Esophagus squamous epithelium (tissue), 5 donors: ENCODE measurements around the gene AFF3. TPM values are rescaled to one million over a fixed set of nuclear protein-coding genes. Genes with fewer than 3 reads are reported as not detected.

Source experiments
- DNase-seq: peaks from one replicate; lab custom pipeline; 2025; lab: John Stamatoyannopoulos, UW
- H3K27ac ChIP-seq, 4 donors: fragments of 200-600 bp; sonication (generic); one replicate each; pipeline ENCODE4 v1.5.1; 2016 to 2019; ENCODE audit warnings: mild to moderate bottlenecking in 1 of 4
- H3K27me3 ChIP-seq, 4 donors: fragments of 200-600 bp; sonication (generic); 1 replicate in 3 of 4; 2 replicates in 1 of 4; pipeline versions ENCODE4 v1.5.1 to v1.6.0; 2017 to 2021; ENCODE audit warnings: antibody characterized with exemption in 1 of 4
- H3K36me3 ChIP-seq, 3 donors: fragments of 200-600 bp; sonication (generic); one replicate each; pipeline ENCODE4 v1.5.1; 2016 to 2019
- H3K4me1 ChIP-seq, 3 donors: fragments of 200-600 bp; sonication (generic); one replicate each; pipeline ENCODE4 v1.5.1; 2017 to 2019
- H3K4me3 ChIP-seq, 4 donors: fragments of 200-600 bp; sonication (generic); 1 replicate in 3 of 4; 2 replicates in 1 of 4; pipeline ENCODE4 v1.5.1; 2016 to 2019; ENCODE audit warnings: mild to moderate bottlenecking in 2 of 4, moderate library complexity in 1 of 4
- H3K9me3 ChIP-seq, 3 donors: fragments of 200-600 bp; sonication (generic); one replicate each; pipeline ENCODE4 v1.5.1; 2016 to 2019
- POLR2A ChIP-seq, 4 donors: fragments of 450-650 bp; IDR thresholded peaks; one replicate each; pipeline ENCODE4 v1.6.1; 2017; ENCODE audit warnings: antibody characterized with exemption in 4 of 4, mild to moderate bottlenecking in 4 of 4, moderate library complexity in 3 of 4
- WGBS, 2 donors: methylation state at CpG; one replicate each; pipeline ENCODE4 v1.1.5; 2018; 5-methylcytosine and 5-hydroxymethylcytosine counted together
- intact Hi-C: fragments of 100-400 bp; cut with DNase I; formaldehyde crosslinking; loops from one replicate; pipeline ENCODE4 v1.15.0; 2022
- total RNA-seq, 4 donors: library from RNA; depleted of rRNA; stranded (reverse); fragments of >200 nt; gene quantifications; one replicate each; pipeline ENCODE4 v1.1.0, GENCODE V29; 2016
- TF ChIP-seq, protein P1 (sequence below), 6 experiments: fragments of 450-650 bp in 4 of 6; fragments of 200-600 bp in 2 of 6; sonication (generic) in 2 of 6; IDR thresholded peaks; one replicate each; pipeline ENCODE4 v1.5.1; 2016 to 2019; ENCODE audit warnings: antibody characterized with exemption in 6 of 6, mild to moderate bottlenecking in 4 of 6, moderate library complexity in 4 of 6
- donor health status: DM: yes; HTN: yes; CAD: no.

Gene AFF3
- total RNA-seq, 4 donors from 2014 or later, result 1.2 to 9.7 (median 3.8) TPM

GRCh38 chr2:100042562-100042961 is 99.8 kb downstream of the AFF3 start:
- intact Hi-C loops, result no loop called here
- DNase-seq, result no peak
- H3K4me1 ChIP-seq, result no peaks in the 10 kb centered on the region
- no peak overlapping the region for H3K27ac ChIP-seq
- TF ChIP-seq POLR2A (IDR thresholded peaks at IDR 0.05), result no peak
- TF ChIP-seq, protein P1, sequence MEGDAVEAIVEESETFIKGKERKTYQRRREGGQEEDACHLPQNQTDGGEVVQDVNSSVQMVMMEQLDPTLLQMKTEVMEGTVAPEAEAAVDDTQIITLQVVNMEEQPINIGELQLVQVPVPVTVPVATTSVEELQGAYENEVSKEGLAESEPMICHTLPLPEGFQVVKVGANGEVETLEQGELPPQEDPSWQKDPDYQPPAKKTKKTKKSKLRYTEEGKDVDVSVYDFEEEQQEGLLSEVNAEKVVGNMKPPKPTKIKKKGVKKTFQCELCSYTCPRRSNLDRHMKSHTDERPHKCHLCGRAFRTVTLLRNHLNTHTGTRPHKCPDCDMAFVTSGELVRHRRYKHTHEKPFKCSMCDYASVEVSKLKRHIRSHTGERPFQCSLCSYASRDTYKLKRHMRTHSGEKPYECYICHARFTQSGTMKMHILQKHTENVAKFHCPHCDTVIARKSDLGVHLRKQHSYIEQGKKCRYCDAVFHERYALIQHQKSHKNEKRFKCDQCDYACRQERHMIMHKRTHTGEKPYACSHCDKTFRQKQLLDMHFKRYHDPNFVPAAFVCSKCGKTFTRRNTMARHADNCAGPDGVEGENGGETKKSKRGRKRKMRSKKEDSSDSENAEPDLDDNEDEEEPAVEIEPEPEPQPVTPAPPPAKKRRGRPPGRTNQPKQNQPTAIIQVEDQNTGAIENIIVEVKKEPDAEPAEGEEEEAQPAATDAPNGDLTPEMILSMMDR (IDR thresholded peaks at IDR 0.05), result no peak
- no peaks in the 10 kb centered on the region for H3K36me3 ChIP-seq
- WGBS, 2 donors, result 75 to 77% methylated on average over 3 of the region's 3 CpGs
- H3K4me3 ChIP-seq, result no peak overlapping the region
- H3K27me3 ChIP-seq, result peaks cover 0 to 6% (median 0%) of the 10 kb centered on the region in 4 donors
- no peaks in the 10 kb centered on the region for H3K9me3 ChIP-seq

DNA sequence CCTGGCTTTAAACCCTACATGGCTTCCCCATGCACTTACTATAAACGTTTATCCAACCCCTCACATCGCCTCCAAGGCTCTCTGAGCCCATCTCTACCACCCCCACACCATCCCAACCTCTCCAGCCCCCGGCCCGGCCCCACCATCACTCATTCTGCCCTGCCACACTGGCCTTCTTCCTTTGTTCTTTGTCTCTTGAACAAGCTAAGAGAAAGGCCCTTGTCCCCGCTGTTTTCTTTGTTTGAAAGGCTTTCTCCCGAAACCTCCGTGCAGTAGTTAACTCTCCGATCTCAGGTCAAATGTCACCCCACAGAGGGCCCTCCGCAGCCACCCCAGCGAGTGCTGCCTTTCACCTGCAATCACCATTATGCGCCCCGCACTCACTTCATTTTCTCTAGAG is 100.4 kb downstream of the AFF3 start:
- peaks cover 0 to 6% (median 0%) of the 10 kb centered on the region in 4 donors for H3K27me3 ChIP-seq
- TF ChIP-seq, protein P1 (IDR thresholded peaks at IDR 0.05), result no peak
- TF ChIP-seq POLR2A (IDR thresholded peaks at IDR 0.05), result no peak
- H3K4me1 ChIP-seq, result no peaks in the 10 kb centered on the region
- intact Hi-C loops, result no loop called here
- H3K27ac ChIP-seq, result no peak overlapping the region
- DNase-seq, result no peak
- H3K36me3 ChIP-seq, result no peaks in the 10 kb centered on the region
- no peaks in the 10 kb centered on the region for H3K9me3 ChIP-seq
- WGBS, 2 donors, result 51 to 54% methylated on average over 12 of the region's 12 CpGs
- H3K4me3 ChIP-seq, result no peak overlapping the region

DNA sequence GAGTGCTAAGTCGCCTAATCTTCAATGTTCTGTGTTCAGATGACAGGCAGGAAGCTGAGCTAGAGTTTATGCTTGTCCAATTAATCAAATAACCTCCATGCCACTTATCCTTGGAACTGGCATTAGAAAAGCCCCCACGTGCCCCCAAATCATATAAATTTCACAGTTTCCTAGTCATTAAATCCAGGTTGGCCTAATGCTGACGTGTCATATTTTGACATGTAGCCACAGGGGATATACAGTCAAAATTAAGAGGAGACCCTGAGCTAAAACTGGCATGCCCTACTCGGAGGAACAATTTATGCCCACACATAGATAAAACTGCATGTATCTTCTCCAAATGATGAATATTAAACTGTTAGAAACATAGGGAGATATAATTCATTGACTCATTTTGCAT is 101.0 kb downstream of the AFF3 start:
- intact Hi-C loops, result no loop called here
- H3K4me3 ChIP-seq, result no peak overlapping the region
- H3K9me3 ChIP-seq, result no peaks in the 10 kb centered on the region
- 73 to 76% methylated on average over 4 of the region's 4 CpGs for WGBS, 2 donors
- no peak for TF ChIP-seq POLR2A (IDR thresholded peaks at IDR 0.05)
- TF ChIP-seq, protein P1 (IDR thresholded peaks at IDR 0.05), result no peak
- H3K36me3 ChIP-seq, result no peaks in the 10 kb centered on the region
- no peaks in the 10 kb centered on the region for H3K4me1 ChIP-seq
- no peak overlapping the region for H3K27ac ChIP-seq
- no peak for DNase-seq
- peaks cover 0 to 6% (median 0%) of the 10 kb centered on the region in 4 donors for H3K27me3 ChIP-seq

DNA sequence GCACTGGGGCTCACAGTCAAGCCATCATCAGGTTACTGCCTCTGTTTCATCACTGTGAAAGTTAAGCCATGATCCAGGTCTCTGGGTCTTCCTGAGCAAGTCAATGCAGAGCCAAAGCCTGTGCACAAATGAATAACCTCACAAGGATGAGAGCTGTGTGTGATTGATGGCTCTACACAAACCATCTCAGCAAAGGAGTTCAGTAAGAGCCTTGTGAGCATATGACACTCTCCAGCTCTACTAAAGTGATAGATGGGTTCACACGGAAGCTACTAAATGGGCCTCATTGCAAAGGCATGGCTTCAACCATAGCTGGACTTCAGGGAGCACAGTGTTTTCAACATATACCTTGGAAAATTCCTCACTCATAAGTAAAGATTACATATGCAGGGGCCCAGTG is 101.5 kb downstream of the AFF3 start:
- 80 to 86% methylated on average over 1 of the region's 1 CpG for WGBS, 2 donors
- no peak overlapping the region for H3K4me3 ChIP-seq

GRCh38 chr2:100039291-100039980 is 103.0 kb downstream of the AFF3 start:
- H3K9me3 ChIP-seq, result no peaks in the 10 kb centered on the region
- H3K4me3 ChIP-seq, result no peak overlapping the region
- DNase-seq, result no peak
- no peak overlapping the region for H3K27ac ChIP-seq
- peaks cover 0 to 6% (median 0%) of the 10 kb centered on the region in 4 donors for H3K27me3 ChIP-seq
- WGBS, 2 donors, result 79 to 81% methylated on average over 7 of the region's 7 CpGs
- no peak for TF ChIP-seq POLR2A (IDR thresholded peaks at IDR 0.05)
- TF ChIP-seq, protein P1 (IDR thresholded peaks at IDR 0.05), result no peak
- H3K4me1 ChIP-seq, result no peaks in the 10 kb centered on the region
- intact Hi-C loops, result no loop called here
- no peaks in the 10 kb centered on the region for H3K36me3 ChIP-seq

More for the DNA sequence above, 101.5 kb downstream of the AFF3 start:
- TF ChIP-seq POLR2A (IDR thresholded peaks at IDR 0.05), result no peak
- Histone ChIP-seq H3K4me1 (no peaks in the 10 kb centered on the region), H3K27me3 (peaks cover 0 to 6% (median 0%) of the 10 kb centered on the region in 4 donors), H3K9me3 (no peaks in the 10 kb centered on the region), H3K36me3 (no peaks in the 10 kb centered on the region), H3K27ac (no peak overlapping the region)
- intact Hi-C loops, result no loop called here
- no peak for DNase-seq
